ENCODE results near the gene PSMG4. TPM values are rescaled to one million over a fixed set of nuclear protein-coding genes. Genes with fewer than 3 reads are reported as not detected.

Gene PSMG4
- total RNA-seq, 1 experiment from 2014 or later, result 29.3 TPM

GRCh38 chr6:3242768-3243167 lies 16.0 kb upstream of the PSMG4 start:
- H2AK5ac ChIP-seq (ENCODE audit: insufficient read length, low read length), result no peak overlapping the region
- H3K4me2 ChIP-seq (ENCODE audit: insufficient read depth, insufficient read length, low read length), result no peak overlapping the region
- H4K8ac ChIP-seq (replicated peaks; ENCODE audit: insufficient read length, low read depth, low read length), result no peak overlapping the region
- Mint-ChIP-seq H3K27me3 (ENCODE audit: low read depth) (no peaks in the 10 kb centered on the region; the same call in none of the 2 replicates), H3K4me3 (no peak overlapping the region), H3K36me3 (ENCODE audit: insufficient read depth in 1 of 3, low read depth in 3 of 3) (no peaks in the 10 kb centered on the region), H3K9me3 (no peaks in the 10 kb centered on the region), H3K4me1 (peaks cover 9 to 12% of the 10 kb centered on the region in 2 experiments), H3K27ac (no peak overlapping the region)
- no peak for DNase-seq
- H2BK120ac ChIP-seq (ENCODE audit: low read depth, low read length, poor library complexity, severe bottlenecking), result no peak overlapping the region
- H4K91ac ChIP-seq (ENCODE audit: insufficient read length, low read depth, low read length), result no peak overlapping the region
- H2AFZ ChIP-seq (ENCODE audit: low read length), result no peak overlapping the region
- no peak overlapping the region for H4K5ac ChIP-seq (ENCODE audit: insufficient read length, low read depth, low read length)
- no peaks in the 10 kb centered on the region for H4K20me1 ChIP-seq (ENCODE audit: control insufficient read depth, insufficient read depth, insufficient read length)
- H3K9me3 ChIP-seq (ENCODE audit: control insufficient read depth, low read depth, low read length), result no peaks in the 10 kb centered on the region
- H2BK12ac ChIP-seq (ENCODE audit: insufficient read length, low read depth, low read length), result no peak overlapping the region
- no peak overlapping the region for H2BK5ac ChIP-seq (ENCODE audit: insufficient read length, low read length)
- H3K23ac ChIP-seq (ENCODE audit: insufficient read length, low read depth, low read length), result no peak overlapping the region
- H3K23me2 ChIP-seq (ENCODE audit: insufficient read length, low read depth, low read length, poor library complexity, severe bottlenecking), result no peaks in the 10 kb centered on the region
- no peaks in the 10 kb centered on the region for H3K27me3 ChIP-seq (ENCODE audit: insufficient read depth, low read length)
- H3K9ac ChIP-seq (ENCODE audit: extremely low read depth, insufficient read length, low read length), result no peak overlapping the region
- no peak overlapping the region for H3K18ac ChIP-seq (ENCODE audit: insufficient read length, low read depth, low read length)
- no peak overlapping the region for H2BK20ac ChIP-seq (ENCODE audit: low read depth, low read length, poor library complexity, severe bottlenecking)
- no peak overlapping the region for H3K14ac ChIP-seq (ENCODE audit: insufficient read depth, low read length)
- TF ChIP-seq CTCF (conservative IDR thresholded peaks at IDR 0.05), result no peak
- no peak overlapping the region for H3K27ac ChIP-seq (ENCODE audit: insufficient read length, low read depth, low read length)
- H2BK15ac ChIP-seq (ENCODE audit: low read depth, low read length), result no peak overlapping the region
- H3K79me2 ChIP-seq (ENCODE audit: insufficient read depth, low read length), result no peaks in the 10 kb centered on the region
- H3K4me1 ChIP-seq (ENCODE audit: insufficient read depth, low read length), result peaks cover 2% of the 10 kb centered on the region; the same call in 1 of the 2 replicates
- no peaks in the 10 kb centered on the region for H3K79me1 ChIP-seq (ENCODE audit: insufficient read depth, low read depth, low read length, poor library complexity, severe bottlenecking)
- no peak overlapping the region for H3K56ac ChIP-seq (ENCODE audit: insufficient read length, low read depth, low read length)
- no peak overlapping the region for H3K4ac ChIP-seq (ENCODE audit: low read depth, low read length)
- no CpG with 5 or more reads among the region's 4 CpGs for WGBS (ENCODE audit: extremely low coverage, insufficient read length, low lambda C conversion rate)
- no peak overlapping the region for H3T11ph ChIP-seq (ENCODE audit: low read length)
